ENCODE results near the gene SEPTIN1.

DNA sequence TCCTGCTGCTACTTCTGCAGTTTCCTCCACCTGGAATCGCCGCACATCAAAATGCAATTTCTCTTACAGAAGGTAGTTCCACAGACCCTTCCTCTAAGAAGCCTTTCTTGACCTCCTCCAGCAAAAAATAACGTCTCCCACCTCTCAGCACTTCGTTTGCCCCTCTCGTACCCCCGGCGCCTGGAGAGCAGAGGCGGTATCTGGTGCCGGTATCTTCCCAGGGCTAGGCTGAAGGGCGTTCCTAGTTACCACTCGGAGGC lies 47.0 kb upstream of the SEPTIN1 start:
- TF ChIP-seq, protein P1, sequence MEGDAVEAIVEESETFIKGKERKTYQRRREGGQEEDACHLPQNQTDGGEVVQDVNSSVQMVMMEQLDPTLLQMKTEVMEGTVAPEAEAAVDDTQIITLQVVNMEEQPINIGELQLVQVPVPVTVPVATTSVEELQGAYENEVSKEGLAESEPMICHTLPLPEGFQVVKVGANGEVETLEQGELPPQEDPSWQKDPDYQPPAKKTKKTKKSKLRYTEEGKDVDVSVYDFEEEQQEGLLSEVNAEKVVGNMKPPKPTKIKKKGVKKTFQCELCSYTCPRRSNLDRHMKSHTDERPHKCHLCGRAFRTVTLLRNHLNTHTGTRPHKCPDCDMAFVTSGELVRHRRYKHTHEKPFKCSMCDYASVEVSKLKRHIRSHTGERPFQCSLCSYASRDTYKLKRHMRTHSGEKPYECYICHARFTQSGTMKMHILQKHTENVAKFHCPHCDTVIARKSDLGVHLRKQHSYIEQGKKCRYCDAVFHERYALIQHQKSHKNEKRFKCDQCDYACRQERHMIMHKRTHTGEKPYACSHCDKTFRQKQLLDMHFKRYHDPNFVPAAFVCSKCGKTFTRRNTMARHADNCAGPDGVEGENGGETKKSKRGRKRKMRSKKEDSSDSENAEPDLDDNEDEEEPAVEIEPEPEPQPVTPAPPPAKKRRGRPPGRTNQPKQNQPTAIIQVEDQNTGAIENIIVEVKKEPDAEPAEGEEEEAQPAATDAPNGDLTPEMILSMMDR (IDR thresholded peaks at IDR 0.05): no peak
- no peak for TF ChIP-seq POLR2A (IDR thresholded peaks at IDR 0.05)

Data from lower leg skin (tissue), 3 donors.